Naive thymus-derived CD4-positive, alpha-beta T cell (primary cell): Measurements from ENCODE around the gene ACBD6. TPM values are rescaled to one million over a fixed set of nuclear protein-coding genes. Genes with fewer than 3 reads are reported as not detected.

ENCODE experiments used
- ATAC-seq: fragments of 150-1000 bp; cut with Tn5 transposase; 2 replicates; pipeline ENCODE4 v1.10.0; 2021; ENCODE audit warnings: mild to moderate bottlenecking, moderate library complexity
- CTCF ChIA-PET: fragments of 350-600 bp; sonication (Branson Sonifier 250); formaldehyde crosslinking; loops from one replicate; lab custom pipeline; 2021; ENCODE audit warnings: antibody characterized with exemption; lab: Charles Lee
- POLR2A ChIA-PET: fragments of 350-600 bp; sonication (Branson Sonifier 250); formaldehyde crosslinking; loops from one replicate; lab custom pipeline; 2021; ENCODE audit warnings: antibody characterized with exemption, inconsistent platforms; lab: Charles Lee
- DNase-seq, 9 donors: peaks; one replicate each; pipeline versions ENCODE4 v3.0.0 to v3.0.0-alpha.2; 2020 to 2022; ENCODE audit warnings: mixed read lengths in 1 of 9
- H3K27ac ChIP-seq: one replicate; pipeline ENCODE4 v1.7.0; 2013; ENCODE audit warnings: mild to moderate bottlenecking, low read depth, low read length, moderate library complexity
- H3K27me3 ChIP-seq, 2 donors: one replicate each; pipeline ENCODE4 v1.7.0; 2013; ENCODE audit warnings: low read length in 2 of 2, mild to moderate bottlenecking in 2 of 2, moderate library complexity in 2 of 2; ENCODE audit not compliant: control insufficient read depth in 2 of 2, insufficient read depth in 2 of 2
- H3K36me3 ChIP-seq, 3 experiments: 1 replicate in 2 of 3; 2 replicates in 1 of 3; pipeline ENCODE4 v1.7.0; 2013; ENCODE audit warnings: low read length in 3 of 3, mild to moderate bottlenecking in 3 of 3, moderate library complexity in 1 of 3; ENCODE audit not compliant: insufficient read depth in 3 of 3, control insufficient read depth in 2 of 3
- H3K4me1 ChIP-seq, 2 donors: one replicate each; pipeline ENCODE4 v1.7.0; 2013; ENCODE audit warnings: low read length in 2 of 2, mild to moderate bottlenecking in 2 of 2, moderate library complexity in 1 of 2; ENCODE audit not compliant: control insufficient read depth in 2 of 2, insufficient read depth in 2 of 2
- H3K4me3 ChIP-seq: 2 replicates; pipeline ENCODE4 v1.7.0; 2013; ENCODE audit warnings: mild to moderate bottlenecking, low read length
- H3K9me3 ChIP-seq, 3 experiments: 1 replicate in 2 of 3; 2 replicates in 1 of 3; pipeline ENCODE4 v1.7.0; 2013; ENCODE audit warnings: low read length in 3 of 3; ENCODE audit not compliant: control insufficient read depth in 2 of 3
- H3K27ac Mint-ChIP-seq, 9 donors: one replicate each; pipeline ENCODE4 v1.8.0; 2020 to 2022; ENCODE audit warnings: mixed read lengths in 9 of 9, mild to moderate bottlenecking in 8 of 9, moderate library complexity in 5 of 9, inconsistent platforms in 2 of 9
- H3K27me3 Mint-ChIP-seq, 5 donors: one replicate each; pipeline ENCODE4 v1.8.0; 2021 to 2022; ENCODE audit warnings: mixed read lengths in 5 of 5, mild to moderate bottlenecking in 1 of 5
- H3K36me3 Mint-ChIP-seq, 5 donors: one replicate each; pipeline ENCODE4 v1.8.0; 2020 to 2022; ENCODE audit warnings: mixed read lengths in 5 of 5, mild to moderate bottlenecking in 3 of 5, inconsistent platforms in 1 of 5
- H3K4me1 Mint-ChIP-seq, 7 donors: one replicate each; pipeline ENCODE4 v1.8.0; 2020 to 2022; ENCODE audit warnings: mixed read lengths in 7 of 7, mild to moderate bottlenecking in 3 of 7, inconsistent platforms in 1 of 7
- H3K4me3 Mint-ChIP-seq, 10 donors: one replicate each; pipeline ENCODE4 v1.8.0; 2020 to 2022; ENCODE audit warnings: mild to moderate bottlenecking in 10 of 10, mixed read lengths in 10 of 10, moderate library complexity in 6 of 10, inconsistent platforms in 2 of 10
- H3K9me3 Mint-ChIP-seq, 11 donors: one replicate each; pipeline ENCODE4 v1.8.0; 2020 to 2022; ENCODE audit warnings: mixed read lengths in 11 of 11, mild to moderate bottlenecking in 4 of 11, inconsistent platforms in 1 of 11, moderate library complexity in 1 of 11
- intact Hi-C, 2 donors: fragments of 100-400 bp; cut with micrococcal nuclease; formaldehyde crosslinking; loops; one replicate each; pipeline ENCODE4 v1.15.1; 2023
- polyA plus RNA-seq, 2 donors: library from polyadenylated mRNA; unstranded; fragments of 300-500 nt; fragmentation: Illumina TruSeq; gene quantifications; one replicate each; pipeline ENCODE4 v1.2.3, GENCODE V29; 2021
- total RNA-seq, 6 experiments: library from RNA in 5 of 6; stranded (reverse) in 5 of 6; gene quantifications; 1 replicate in 5 of 6; 2 replicates in 1 of 6; pipeline ENCODE4 v1.2.3 and lab custom pipeline; 2021 to 2026

The ACBD6 gene
- total and polyA plus RNA-seq, 7 experiments from 2014 or later: 44.2 to 75.7 (median 47.3) TPM

- Histone ChIP-seq H3K9me3 (no peaks in the 10 kb centered on the region), H3K4me3 (no peak overlapping the region), H3K27ac (no peak overlapping the region), H3K27me3 (no peaks in the 10 kb centered on the region), H3K4me1 (no peaks in the 10 kb centered on the region), H3K36me3 (peaks cover 0 to 25% (median 0%) of the 10 kb centered on the region in 3 experiments)
- Mint-ChIP-seq H3K36me3 (peaks cover 4 to 45% (median 10%) of the 10 kb centered on the region in 5 donors), H3K4me3 (no peak overlapping the region), H3K27ac (no peak overlapping the region), H3K4me1 (peaks cover 0 to 4% (median 0%) of the 10 kb centered on the region in 7 donors), H3K9me3 (no peaks in the 10 kb centered on the region), H3K27me3 (no peaks in the 10 kb centered on the region)
- POLR2A ChIA-PET: interaction anchor here (0.8 kb wide), 1 partner anchor 11 kb away, joined by 3 read pairs; no protein-coding TSS in a partner anchor
- intact Hi-C loops: no loop called here
- DNase-seq (no peak), ATAC-seq (no peak)
- CTCF ChIA-PET: no interaction called here
These were observed 230.0 kb downstream of the ACBD6 start for GRCh38 chr1:180272395-180272794.

GRCh38 chr1:180271272-180272255 is 230.8 kb downstream of the ACBD6 start:
- ATAC-seq: no peak
- ChIA-PET POLR2A (no interaction called here), CTCF (no interaction called here)
- H3K27me3 ChIP-seq: no peaks in the 10 kb centered on the region
- peaks cover 0 to 4% (median 0%) of the 10 kb centered on the region in 7 donors for H3K4me1 Mint-ChIP-seq
- no peaks in the 10 kb centered on the region for H3K4me1 ChIP-seq
- intact Hi-C loops: no loop called here
- no peak overlapping the region for H3K4me3 ChIP-seq
- H3K9me3 ChIP-seq: no peaks in the 10 kb centered on the region
- H3K9me3 Mint-ChIP-seq: no peaks in the 10 kb centered on the region
- no peak for DNase-seq
- H3K36me3 ChIP-seq: peaks cover 0 to 25% (median 0%) of the 10 kb centered on the region in 3 experiments
- H3K27ac ChIP-seq: no peak overlapping the region
- H3K36me3 Mint-ChIP-seq: peaks cover 4 to 38% (median 8%) of the 10 kb centered on the region in 5 donors
- H3K27ac Mint-ChIP-seq: peak overlapping the region in 2 of 9 donors; percentile 21 to 45
- no peaks in the 10 kb centered on the region for H3K27me3 Mint-ChIP-seq
- H3K4me3 Mint-ChIP-seq: no peak overlapping the region

GRCh38 chr1:180270530-180271271 is 231.7 kb downstream of the ACBD6 start:
- ChIA-PET CTCF (no interaction called here), POLR2A (no interaction called here)
- Histone ChIP-seq H3K9me3 (no peaks in the 10 kb centered on the region), H3K27me3 (no peaks in the 10 kb centered on the region), H3K4me3 (no peak overlapping the region), H3K36me3 (peaks cover 0 to 22% (median 0%) of the 10 kb centered on the region in 3 experiments), H3K27ac (no peak overlapping the region), H3K4me1 (no peaks in the 10 kb centered on the region)
- Mint-ChIP-seq H3K27ac (peak overlapping the region in 2 of 9 donors; percentile 69 to 76), H3K27me3 (no peaks in the 10 kb centered on the region), H3K4me1 (peaks cover 0 to 4% (median 0%) of the 10 kb centered on the region in 7 donors), H3K36me3 (peaks cover 4 to 30% (median 8%) of the 10 kb centered on the region in 5 donors), H3K4me3 (no peak overlapping the region), H3K9me3 (no peaks in the 10 kb centered on the region)
- no peak for ATAC-seq
- intact Hi-C loops: no loop called here
- no peak for DNase-seq

- Histone ChIP-seq H3K9me3 (no peaks in the 10 kb centered on the region), H3K27ac (no peak overlapping the region), H3K4me1 (no peaks in the 10 kb centered on the region), H3K36me3 (peaks cover 0 to 13% (median 0%) of the 10 kb centered on the region in 3 experiments), H3K4me3 (no peak overlapping the region), H3K27me3 (no peaks in the 10 kb centered on the region)
- Mint-ChIP-seq H3K36me3 (peaks cover 3 to 21% (median 6%) of the 10 kb centered on the region in 5 donors), H3K27ac (peak overlapping the region in 2 of 9 donors; percentile 28 to 69), H3K4me1 (peaks cover 0 to 4% (median 0%) of the 10 kb centered on the region in 7 donors), H3K27me3 (no peaks in the 10 kb centered on the region), H3K9me3 (no peaks in the 10 kb centered on the region), H3K4me3 (no peak overlapping the region)
- CTCF ChIA-PET: no interaction called here
- intact Hi-C loops: no loop called here
- DNase-seq (no peak), ATAC-seq (peak; percentile 13)
- POLR2A ChIA-PET: no interaction called here
These were observed 232.5 kb downstream of the ACBD6 start for GRCh38 chr1:180269645-180270529.

GRCh38 chr1:180268556-180269075 is 233.8 kb downstream of the ACBD6 start:
- ChIA-PET CTCF (no interaction called here), POLR2A (no interaction called here)
- Mint-ChIP-seq H3K36me3 (peaks cover 0 to 9% (median 0%) of the 10 kb centered on the region in 5 donors), H3K4me1 (peaks cover 0 to 4% (median 0%) of the 10 kb centered on the region in 7 donors), H3K27me3 (no peaks in the 10 kb centered on the region), H3K27ac (no peak overlapping the region), H3K9me3 (no peaks in the 10 kb centered on the region), H3K4me3 (no peak overlapping the region)
- intact Hi-C loops: no loop called here
- H3K36me3 ChIP-seq: peaks cover 0 to under 1% (median 0%) of the 10 kb centered on the region in 3 experiments
- H3K27me3 ChIP-seq: no peaks in the 10 kb centered on the region
- H3K4me1 ChIP-seq: no peaks in the 10 kb centered on the region
- H3K9me3 ChIP-seq: no peaks in the 10 kb centered on the region
- ATAC-seq (no peak), DNase-seq (no peak)
- H3K27ac ChIP-seq: no peak overlapping the region
- H3K4me3 ChIP-seq: no peak overlapping the region
